ENCODE results near the gene SNCG.
"Not testable (repeated sequence)": the region's sequence is repeated elsewhere in the genome, so short reads cannot be mapped to it uniquely, and the experiment has no call there.

The SNCG gene
- 0 to 0.39 (median 0) reads per million in 3 donors for total RNA-seq

GRCh38 chr10:86958116-86958900 is at the start of gene SNCG:
Gene SNCG (plus strand): TSS chr10:86958599. CDS start chr10:86958698, 99 bp downstream.
- Histone ChIP-seq H3K4me3 (ENCODE audit: insufficient read depth, low read depth, low read length, poor library complexity, severe bottlenecking) (no peak within 1 kb of the TSS), H3K27ac (ENCODE audit: insufficient read depth, low read length, poor library complexity, severe bottlenecking) (no peak within 1 kb of the TSS), H3K4me1 (ENCODE audit: control insufficient read depth, insufficient read depth, low read length, poor library complexity, severe bottlenecking) (peaks cover 5% of the 10 kb centered on the region), H3K9me3 (ENCODE audit: control insufficient read depth, low read length) (no peaks in the 10 kb centered on the region), H3K27me3 (replicated peaks; ENCODE audit: control insufficient read depth, insufficient read depth, low read length, poor library complexity, severe bottlenecking) (no peaks in the 10 kb centered on the region), H3K36me3 (ENCODE audit: control insufficient read depth, insufficient read depth, low read length) (no peaks in the 10 kb centered on the region)
- no peak for DNase-seq

GRCh38 chr10:86914734-86915133 is 43.7 kb upstream of the SNCG start:
- H3K27me3 ChIP-seq (replicated peaks; ENCODE audit: control insufficient read depth, insufficient read depth, low read length, poor library complexity, severe bottlenecking): no peaks in the 10 kb centered on the region

GRCh38 chr10:86918022-86918471 is 40.4 kb upstream of the SNCG start:
- H3K36me3 ChIP-seq (ENCODE audit: control insufficient read depth, insufficient read depth, low read length): peaks cover 9% of the 10 kb centered on the region

More at GRCh38 chr10:86914734-86915133, 43.7 kb upstream of the SNCG start:
- peaks cover 9% of the 10 kb centered on the region for H3K36me3 ChIP-seq (ENCODE audit: control insufficient read depth, insufficient read depth, low read length)
- no peaks in the 10 kb centered on the region for H3K4me1 ChIP-seq (ENCODE audit: control insufficient read depth, insufficient read depth, low read length, poor library complexity, severe bottlenecking)
- no peak for DNase-seq
- no peak overlapping the region for H3K4me3 ChIP-seq (ENCODE audit: insufficient read depth, low read depth, low read length, poor library complexity, severe bottlenecking)
- H3K9me3 ChIP-seq (ENCODE audit: control insufficient read depth, low read length): no peaks in the 10 kb centered on the region
- no peak overlapping the region for H3K27ac ChIP-seq (ENCODE audit: insufficient read depth, low read length, poor library complexity, severe bottlenecking)

GRCh38 chr10:86922553-86922961 is 35.8 kb upstream of the SNCG start:
- Histone ChIP-seq H3K9me3 (ENCODE audit: control insufficient read depth, low read length) (no peaks in the 10 kb centered on the region), H3K4me1 (ENCODE audit: control insufficient read depth, insufficient read depth, low read length, poor library complexity, severe bottlenecking) (no peaks in the 10 kb centered on the region), H3K27ac (ENCODE audit: insufficient read depth, low read length, poor library complexity, severe bottlenecking) (no peak overlapping the region), H3K27me3 (replicated peaks; ENCODE audit: control insufficient read depth, insufficient read depth, low read length, poor library complexity, severe bottlenecking) (no peaks in the 10 kb centered on the region), H3K4me3 (ENCODE audit: insufficient read depth, low read depth, low read length, poor library complexity, severe bottlenecking) (no peak overlapping the region), H3K36me3 (ENCODE audit: control insufficient read depth, insufficient read depth, low read length) (peaks cover 5% of the 10 kb centered on the region)
- no peak for DNase-seq

More at GRCh38 chr10:86918022-86918471, 40.4 kb upstream of the SNCG start:
- DNase-seq: no peak
- no peaks in the 10 kb centered on the region for H3K27me3 ChIP-seq (replicated peaks; ENCODE audit: control insufficient read depth, insufficient read depth, low read length, poor library complexity, severe bottlenecking)
- no peak overlapping the region for H3K4me3 ChIP-seq (ENCODE audit: insufficient read depth, low read depth, low read length, poor library complexity, severe bottlenecking)
- H3K27ac ChIP-seq (ENCODE audit: insufficient read depth, low read length, poor library complexity, severe bottlenecking): no peak overlapping the region
- no peaks in the 10 kb centered on the region for H3K4me1 ChIP-seq (ENCODE audit: control insufficient read depth, insufficient read depth, low read length, poor library complexity, severe bottlenecking)
- H3K9me3 ChIP-seq (ENCODE audit: control insufficient read depth, low read length): no peaks in the 10 kb centered on the region

- Histone ChIP-seq H3K27ac (ENCODE audit: insufficient read depth, low read length, poor library complexity, severe bottlenecking) (no peak overlapping the region), H3K27me3 (replicated peaks; ENCODE audit: control insufficient read depth, insufficient read depth, low read length, poor library complexity, severe bottlenecking) (no peaks in the 10 kb centered on the region), H3K36me3 (ENCODE audit: control insufficient read depth, insufficient read depth, low read length) (no peaks in the 10 kb centered on the region), H3K9me3 (ENCODE audit: control insufficient read depth, low read length) (no peaks in the 10 kb centered on the region), H3K4me3 (ENCODE audit: insufficient read depth, low read depth, low read length, poor library complexity, severe bottlenecking) (no peak overlapping the region), H3K4me1 (ENCODE audit: control insufficient read depth, insufficient read depth, low read length, poor library complexity, severe bottlenecking) (no peaks in the 10 kb centered on the region)
- no peak for DNase-seq
Observed at GRCh38 chr10:86929468-86930380, 28.7 kb upstream of the SNCG start.

- no peak overlapping the region for H3K4me3 ChIP-seq (ENCODE audit: insufficient read depth, low read depth, low read length, poor library complexity, severe bottlenecking)
- no peak overlapping the region for H3K27ac ChIP-seq (ENCODE audit: insufficient read depth, low read length, poor library complexity, severe bottlenecking)
- H3K27me3 ChIP-seq (replicated peaks; ENCODE audit: control insufficient read depth, insufficient read depth, low read length, poor library complexity, severe bottlenecking): no peaks in the 10 kb centered on the region
- H3K36me3 ChIP-seq (ENCODE audit: control insufficient read depth, insufficient read depth, low read length): no peaks in the 10 kb centered on the region
- DNase-seq: no peak
- H3K4me1 ChIP-seq (ENCODE audit: control insufficient read depth, insufficient read depth, low read length, poor library complexity, severe bottlenecking): no peaks in the 10 kb centered on the region
- no peaks in the 10 kb centered on the region for H3K9me3 ChIP-seq (ENCODE audit: control insufficient read depth, low read length)
Observed at GRCh38 chr10:86931872-86932271, 26.5 kb upstream of the SNCG start.

- Histone ChIP-seq H3K4me1 (ENCODE audit: control insufficient read depth, insufficient read depth, low read length, poor library complexity, severe bottlenecking) (no peaks in the 10 kb centered on the region), H3K27ac (ENCODE audit: insufficient read depth, low read length, poor library complexity, severe bottlenecking) (no peak overlapping the region), H3K36me3 (ENCODE audit: control insufficient read depth, insufficient read depth, low read length) (no peaks in the 10 kb centered on the region), H3K4me3 (ENCODE audit: insufficient read depth, low read depth, low read length, poor library complexity, severe bottlenecking) (no peak overlapping the region), H3K27me3 (replicated peaks; ENCODE audit: control insufficient read depth, insufficient read depth, low read length, poor library complexity, severe bottlenecking) (no peaks in the 10 kb centered on the region), H3K9me3 (ENCODE audit: control insufficient read depth, low read length) (no peaks in the 10 kb centered on the region)
- DNase-seq: no peak
Observed at GRCh38 chr10:86932674-86933073, 25.7 kb upstream of the SNCG start.

GRCh38 chr10:86934162-86934711 is 24.2 kb upstream of the SNCG start:
- H3K27me3 ChIP-seq (replicated peaks; ENCODE audit: control insufficient read depth, insufficient read depth, low read length, poor library complexity, severe bottlenecking); H3K9me3 ChIP-seq (ENCODE audit: control insufficient read depth, low read length); H3K27ac ChIP-seq (ENCODE audit: insufficient read depth, low read length, poor library complexity, severe bottlenecking); H3K4me1 ChIP-seq (ENCODE audit: control insufficient read depth, insufficient read depth, low read length, poor library complexity, severe bottlenecking); H3K4me3 ChIP-seq (ENCODE audit: insufficient read depth, low read depth, low read length, poor library complexity, severe bottlenecking); DNase-seq; H3K36me3 ChIP-seq (ENCODE audit: control insufficient read depth, insufficient read depth, low read length): not testable (repeated sequence)

GRCh38 chr10:86936661-86937501 is 21.5 kb upstream of the SNCG start:
- no peak for DNase-seq
- Histone ChIP-seq H3K27me3 (replicated peaks; ENCODE audit: control insufficient read depth, insufficient read depth, low read length, poor library complexity, severe bottlenecking) (no peaks in the 10 kb centered on the region), H3K36me3 (ENCODE audit: control insufficient read depth, insufficient read depth, low read length) (no peaks in the 10 kb centered on the region), H3K4me3 (ENCODE audit: insufficient read depth, low read depth, low read length, poor library complexity, severe bottlenecking) (no peak overlapping the region), H3K9me3 (ENCODE audit: control insufficient read depth, low read length) (no peaks in the 10 kb centered on the region), H3K27ac (ENCODE audit: insufficient read depth, low read length, poor library complexity, severe bottlenecking) (no peak overlapping the region), H3K4me1 (ENCODE audit: control insufficient read depth, insufficient read depth, low read length, poor library complexity, severe bottlenecking) (no peaks in the 10 kb centered on the region)
